Measurements from ENCODE around the gene RETN.

The RETN gene

DNA sequence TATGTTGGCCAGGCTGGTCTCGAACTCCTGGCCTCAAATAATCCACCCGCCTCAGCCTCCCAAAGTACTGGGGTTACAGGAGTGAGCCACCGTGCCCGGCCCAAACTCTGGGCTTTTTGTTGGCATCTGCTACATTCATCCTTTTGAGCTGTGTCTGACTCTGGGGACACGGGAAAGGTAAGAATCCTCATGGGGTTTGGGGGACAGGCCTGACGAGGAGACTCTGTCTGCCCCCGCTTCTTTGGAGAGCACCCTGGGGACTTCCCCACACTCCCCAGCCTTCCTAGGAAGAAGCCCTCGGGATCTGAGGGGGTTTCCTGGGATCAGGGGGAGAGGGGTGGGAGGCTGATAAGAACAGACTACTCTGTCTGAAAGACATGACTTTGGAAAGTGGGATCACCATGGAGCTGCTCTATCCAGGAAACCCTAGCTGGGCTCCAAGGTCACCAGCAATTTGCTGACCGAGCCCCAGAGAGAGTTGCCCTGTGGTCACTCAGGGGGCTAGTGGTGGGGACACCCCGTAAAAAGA is 41.1 kb downstream of the RETN start:
- DNase-seq = no peak

DNA sequence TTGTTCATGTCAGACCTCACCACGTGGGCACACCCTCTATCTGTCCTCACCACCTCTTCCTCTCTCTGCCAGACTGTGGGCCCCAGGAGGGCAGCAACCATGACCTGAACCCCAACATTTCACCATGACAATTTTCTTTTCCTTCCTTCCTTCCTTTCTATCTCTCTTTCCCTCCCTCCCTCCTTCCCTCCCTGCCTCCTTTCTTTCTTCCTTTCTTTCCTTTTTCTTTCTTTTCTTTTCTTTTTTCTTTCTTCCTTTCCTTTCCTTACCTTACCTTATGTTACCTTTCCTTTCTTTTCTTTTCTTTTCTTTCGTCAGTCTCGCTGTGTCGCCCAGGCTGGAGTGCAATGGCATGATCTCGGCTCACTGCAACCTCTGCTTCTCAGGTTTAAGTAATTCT is 41.8 kb downstream of the RETN start:
- no peak for DNase-seq

DNA sequence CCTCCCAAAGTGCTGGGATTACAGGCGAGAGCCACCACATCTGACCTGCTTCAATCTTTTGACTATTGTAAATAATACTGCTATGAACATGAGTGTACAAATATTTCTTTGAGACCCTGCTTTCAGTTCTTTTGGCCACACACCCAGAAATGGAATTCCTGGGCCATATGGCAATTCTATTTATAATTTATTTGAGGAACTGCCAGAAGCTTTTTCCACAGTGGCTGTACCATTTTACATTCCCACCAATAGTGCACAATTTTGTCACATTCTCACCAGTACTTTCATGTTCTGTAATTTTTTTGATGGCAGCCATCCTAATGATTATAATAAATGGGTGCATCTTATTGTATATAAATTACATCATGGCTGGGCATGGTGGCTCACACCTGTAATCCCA is 46.8 kb downstream of the RETN start:
- DNase-seq = no peak

DNA sequence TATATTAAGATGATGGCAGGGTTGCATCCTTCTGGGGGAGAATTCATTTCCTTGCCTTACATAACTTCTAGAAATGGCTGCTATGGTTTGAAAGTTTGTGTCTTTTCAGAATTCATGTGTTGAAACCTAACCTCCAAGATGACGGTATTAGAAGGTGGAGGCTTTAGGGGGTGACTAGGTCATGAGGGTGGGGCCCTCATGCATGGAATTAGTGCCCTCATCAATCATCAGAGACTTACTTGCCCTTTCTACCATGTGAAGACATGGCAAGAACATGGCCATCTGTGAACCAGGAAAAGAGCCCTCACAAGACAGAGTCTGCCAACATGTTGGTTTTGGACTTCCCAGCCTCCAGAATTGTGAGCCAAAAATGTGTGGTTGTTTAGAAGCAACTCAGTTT is 47.9 kb downstream of the RETN start:
- DNase-seq = no peak

DNA sequence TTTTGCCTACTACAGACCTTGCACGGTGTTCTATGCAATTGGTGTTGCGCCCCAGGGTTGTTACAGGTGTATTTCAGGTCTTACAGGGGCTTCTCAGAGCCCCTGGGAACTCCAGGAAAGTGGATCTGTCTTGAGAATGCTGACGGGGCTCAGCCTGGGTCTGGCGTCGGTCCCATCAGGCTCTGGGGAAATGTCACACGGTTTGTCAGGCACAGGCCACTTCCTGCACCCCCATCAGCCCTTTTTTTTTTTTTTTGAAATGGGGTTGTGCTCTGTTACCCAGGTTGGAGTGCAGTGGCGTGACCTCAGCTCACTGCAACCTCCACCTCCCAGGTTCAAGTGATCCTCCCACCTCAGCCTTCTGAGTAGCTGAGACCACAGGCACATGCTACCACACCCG is 49.8 kb downstream of the RETN start:
- DNase-seq = no peak

Data from NCI-H2171 treated with DMSO at 0.1 percent for 48 hours (cell line).